Peyer's patch (tissue), 4 donors: Measurements from ENCODE around the gene DMWD.

Experiments
- POLR2A ChIP-seq, 2 donors: fragments of 450-650 bp; IDR thresholded peaks; one replicate each; pipeline ENCODE4 v1.5.1; 2017; ENCODE audit warnings: antibody characterized with exemption in 2 of 2, mild to moderate bottlenecking in 2 of 2, moderate library complexity in 2 of 2
- TF ChIP-seq, protein P1 (sequence below), 6 experiments: fragments of 450-650 bp in 4 of 6; fragments of 200-600 bp in 2 of 6; sonication (generic) in 1 of 6; IDR thresholded peaks; one replicate each; pipeline ENCODE4 v1.5.1; 2017 to 2019; ENCODE audit warnings: antibody characterized with exemption in 6 of 6, mild to moderate bottlenecking in 3 of 6, moderate library complexity in 1 of 6

GRCh38 chr19:45763691-45764294 lies 28.9 kb downstream of the DMWD start:
- TF ChIP-seq, protein P1, sequence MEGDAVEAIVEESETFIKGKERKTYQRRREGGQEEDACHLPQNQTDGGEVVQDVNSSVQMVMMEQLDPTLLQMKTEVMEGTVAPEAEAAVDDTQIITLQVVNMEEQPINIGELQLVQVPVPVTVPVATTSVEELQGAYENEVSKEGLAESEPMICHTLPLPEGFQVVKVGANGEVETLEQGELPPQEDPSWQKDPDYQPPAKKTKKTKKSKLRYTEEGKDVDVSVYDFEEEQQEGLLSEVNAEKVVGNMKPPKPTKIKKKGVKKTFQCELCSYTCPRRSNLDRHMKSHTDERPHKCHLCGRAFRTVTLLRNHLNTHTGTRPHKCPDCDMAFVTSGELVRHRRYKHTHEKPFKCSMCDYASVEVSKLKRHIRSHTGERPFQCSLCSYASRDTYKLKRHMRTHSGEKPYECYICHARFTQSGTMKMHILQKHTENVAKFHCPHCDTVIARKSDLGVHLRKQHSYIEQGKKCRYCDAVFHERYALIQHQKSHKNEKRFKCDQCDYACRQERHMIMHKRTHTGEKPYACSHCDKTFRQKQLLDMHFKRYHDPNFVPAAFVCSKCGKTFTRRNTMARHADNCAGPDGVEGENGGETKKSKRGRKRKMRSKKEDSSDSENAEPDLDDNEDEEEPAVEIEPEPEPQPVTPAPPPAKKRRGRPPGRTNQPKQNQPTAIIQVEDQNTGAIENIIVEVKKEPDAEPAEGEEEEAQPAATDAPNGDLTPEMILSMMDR (IDR thresholded peaks at IDR 0.05): no peak
- no peak for TF ChIP-seq POLR2A (IDR thresholded peaks at IDR 0.05)
